Breast epithelium (tissue), 3 donors: ENCODE data around the gene TENM3.

Experiments
- CTCF ChIP-seq, 3 donors: fragments of 450-650 bp; IDR thresholded peaks; one replicate each; pipeline ENCODE4 v1.5.1; 2016 to 2017; ENCODE audit warnings: antibody characterized with exemption in 3 of 3, mild to moderate bottlenecking in 3 of 3, moderate library complexity in 3 of 3
- POLR2AphosphoS5 ChIP-seq, 3 donors: sonication (generic); formaldehyde crosslinking; IDR thresholded peaks; one replicate each; pipeline ENCODE4 v1.6.1; 2017; ENCODE audit warnings: antibody characterized with exemption in 3 of 3

- no peak for TF ChIP-seq CTCF (IDR thresholded peaks at IDR 0.05)
- TF ChIP-seq POLR2AphosphoS5 (IDR thresholded peaks at IDR 0.05) = no peak
Measured at GRCh38 chr4:182800216-182800515, 557.0 kb downstream of the TENM3 start.
